A549 (cell line): ENCODE results near the gene ADAM10. TPM values are rescaled to one million over a fixed set of nuclear protein-coding genes. Genes with fewer than 3 reads are reported as not detected.

ENCODE experiments used
- ATAC-seq, 2 experiments: fragments of 200-7000 bp in 1 of 2; fragments of >200 bp in 1 of 2; cut with Nextera tagmentation in 1 of 2; cut with Tn5 transposase in 1 of 2; 3 replicates each; pipeline versions ENCODE4 v1.8.0 to v1.9.1; 2018 to 2020; ENCODE audit warnings: mild to moderate bottlenecking in 1 of 2, moderate library complexity in 1 of 2
- CTCF ChIA-PET: fragments of 300-600 bp; sonication (Branson Sonifier 250); formaldehyde crosslinking; extraction: SDS; loops from one replicate; lab custom pipeline; 2021; ENCODE audit warnings: antibody characterized with exemption, inconsistent platforms; lab: Yijun Ruan, JAX
- POLR2A ChIA-PET: fragments of 350-600 bp; formaldehyde crosslinking; extraction: SDS; loops from one replicate; lab custom pipeline; 2021; ENCODE audit warnings: antibody characterized with exemption, inconsistent platforms; lab: Yijun Ruan, JAX
- DNase-seq, 2 experiments: peaks; one replicate each; pipeline versions ENCODE4 v3.0.0 to v3.0.0-alpha.2; 2011 to 2016; ENCODE audit warnings: low read depth in 1 of 2, low spot score in 1 of 2
- FAIRE-seq: peaks from 2 replicates; lab custom pipeline; 2011; peaks lifted over from hg19 to GRCh38; lab: Jason Lieb, UNC
- H3K27ac ChIP-seq, 2 experiments: fragments of >200 bp; sonication (Bioruptor Twin); formaldehyde crosslinking; 3 replicates each; pipeline ENCODE4 v1.5.1; 2016 to 2017
- H3K4me1 ChIP-seq: fragments of >200 bp; sonication (Bioruptor Twin); formaldehyde crosslinking; 3 replicates; pipeline ENCODE4 v1.6.1; 2016
- H3K4me2 ChIP-seq: fragments of >200 bp; sonication (Bioruptor Twin); formaldehyde crosslinking; 3 replicates; pipeline ENCODE4 v1.6.1; 2016
- H3K4me3 ChIP-seq: fragments of >200 bp; sonication (Bioruptor Twin); formaldehyde crosslinking; 3 replicates; pipeline ENCODE4 v1.5.1; 2016
- H3K9me3 ChIP-seq: fragments of >200 bp; sonication (Bioruptor Twin); formaldehyde crosslinking; 3 replicates; pipeline ENCODE4 v1.6.1; 2016
- BHLHE40 ChIP-seq: IDR thresholded peaks from 2 replicates; pipeline ENCODE4 v1.6.1; 2012; ENCODE audit warnings: low read depth, low read length, inconsistent platforms
- CBX8 ChIP-seq: fragments of 200-600 bp; sonication (generic); IDR thresholded peaks from 2 replicates; pipeline ENCODE4 v1.6.1; 2016
- CHD4 ChIP-seq: fragments of 200-600 bp; sonication (generic); IDR thresholded peaks from 2 replicates; pipeline ENCODE4 v1.6.1; 2016; ENCODE audit warnings: antibody characterized with exemption, mild to moderate bottlenecking, borderline replicate concordance
- EHMT2 ChIP-seq: fragments of 200-600 bp; sonication (generic); IDR thresholded peaks from 2 replicates; pipeline ENCODE4 v1.6.1; 2016; ENCODE audit warnings: antibody characterized with exemption, low read depth, mild to moderate bottlenecking, moderate library complexity
- EP300 ChIP-seq, 2 experiments: fragments of >200 bp; sonication (Bioruptor Twin); formaldehyde crosslinking; IDR thresholded peaks; 2 replicates in 1 of 2; 3 replicates in 1 of 2; pipeline ENCODE4 v1.6.1; 2016 to 2017
- GATA3 ChIP-seq: IDR thresholded peaks from 2 replicates; pipeline ENCODE4 v1.6.1; 2012; ENCODE audit warnings: borderline replicate concordance
- MAFK ChIP-seq: fragments of 450-650 bp; IDR thresholded peaks from 2 replicates; pipeline ENCODE4 v1.6.1; 2014; ENCODE audit not compliant: partially characterized antibody
- MAZ ChIP-seq: fragments of 150-350 bp; IDR thresholded peaks from 2 replicates; pipeline ENCODE4 v1.6.1; 2014; ENCODE audit warnings: antibody characterized with exemption, low read depth, low read length, borderline replicate concordance
- NFE2L2 ChIP-seq: fragments of 150-350 bp; conservative IDR thresholded peaks from 2 replicates; pipeline ENCODE4 v1.6.1; 2014; ENCODE audit warnings: low read length
- NPAS2 ChIP-seq: fragments of 250-450 bp; sonication (Bioruptor Pico); IDR thresholded peaks from 2 replicates; pipeline ENCODE4 v1.8.0; 2022; ENCODE audit warnings: mild to moderate bottlenecking, moderate library complexity, borderline replicate concordance
- NR3C1 ChIP-seq: fragments of >200 bp; sonication (Bioruptor Twin); formaldehyde crosslinking; IDR thresholded peaks from 3 replicates; pipeline ENCODE4 v1.6.1; 2017
- PHF8 ChIP-seq: fragments of 200-600 bp; sonication (generic); IDR thresholded peaks from 2 replicates; pipeline ENCODE4 v1.6.1; 2016; ENCODE audit warnings: low read depth, mild to moderate bottlenecking, antibody characterized with exemption, moderate library complexity, borderline replicate concordance
- POLR2AphosphoS2 ChIP-seq: conservative IDR thresholded peaks from 2 replicates; pipeline ENCODE4 v1.6.1; 2012; ENCODE audit warnings: low read length, improper control_type of control experiment, inconsistent platforms
- RARB ChIP-seq: fragments of 250-450 bp; sonication (Bioruptor Pico); IDR thresholded peaks from 2 replicates; pipeline ENCODE4 v1.8.0; 2021; ENCODE audit warnings: mild to moderate bottlenecking, moderate library complexity
- RNF2 ChIP-seq: fragments of 200-600 bp; sonication (generic); IDR thresholded peaks from 2 replicates; pipeline ENCODE4 v1.6.1; 2016; ENCODE audit warnings: low read depth, mild to moderate bottlenecking, antibody characterized with exemption, moderate library complexity, borderline replicate concordance
- SMC3 ChIP-seq: fragments of >200 bp; sonication (Bioruptor Twin); formaldehyde crosslinking; IDR thresholded peaks from 3 replicates; pipeline ENCODE4 v1.6.1; 2018; ENCODE audit warnings: inconsistent platforms
- TFCP2L1 ChIP-seq: fragments of 250-450 bp; sonication (Bioruptor Pico); IDR thresholded peaks from 2 replicates; pipeline ENCODE4 v1.5.0; 2021; ENCODE audit warnings: mild to moderate bottlenecking
- TP53 ChIP-seq: fragments of 250-450 bp; sonication (Bioruptor Pico); IDR thresholded peaks from 2 replicates; pipeline ENCODE4 v1.5.0; 2021; ENCODE audit warnings: mild to moderate bottlenecking, moderate library complexity
- ZFP36 ChIP-seq: fragments of 450-650 bp; IDR thresholded peaks from 2 replicates; pipeline ENCODE4 v1.6.1; 2014; ENCODE audit warnings: borderline replicate concordance; ENCODE audit not compliant: partially characterized antibody
- ZNF302 ChIP-seq: fragments of 250-450 bp; sonication (Bioruptor Pico); IDR thresholded peaks from 2 replicates; pipeline ENCODE4 v1.9.0; 2021; ENCODE audit warnings: inconsistent platforms, mild to moderate bottlenecking, moderate library complexity
- ZSCAN20 ChIP-seq: fragments of 250-450 bp; sonication (Bioruptor Pico); IDR thresholded peaks from 2 replicates; pipeline ENCODE4 v1.8.0; 2022; ENCODE audit warnings: mild to moderate bottlenecking, moderate library complexity
- WGBS: methylation state at CpG from one replicate; pipeline ENCODE4 v1.1.6; 2017; ENCODE audit errors: missing lambda C conversion rate; 5-methylcytosine and 5-hydroxymethylcytosine counted together
- polyA plus RNA-seq, 4 experiments: library from polyadenylated mRNA; depleted of rRNA in 3 of 4; stranded (reverse); fragments of >200 nt; fragmentation: RNase III in 1 of 4; extraction: RNeasy Plus Mini Kit Qiagen cat#74134 plus additional on column Dnase treatment in 1 of 4; gene quantifications; 2 replicates in 3 of 4; 3 replicates in 1 of 4; pipeline ENCODE4 v1.2.3, GENCODE V29; 2011 to 2017
- TF ChIP-seq, protein P1 (sequence below): fragments of 200-600 bp; sonication (generic); IDR thresholded peaks from 2 replicates; pipeline ENCODE4 v1.6.1; 2016; ENCODE audit warnings: antibody characterized with exemption, mild to moderate bottlenecking, moderate library complexity
- TF ChIP-seq, protein P2 (sequence below): fragments of 450-650 bp; IDR thresholded peaks from 2 replicates; pipeline ENCODE4 v1.6.1; 2014; ENCODE audit warnings: antibody characterized with exemption
- TF ChIP-seq, protein P3 (sequence below): fragments of 150-350 bp; IDR thresholded peaks from 2 replicates; pipeline ENCODE4 v1.6.1; 2014; ENCODE audit warnings: low read depth, mild to moderate bottlenecking, low read length
- TF ChIP-seq, protein P4 (sequence below): fragments of >200 bp; sonication (Bioruptor Twin); formaldehyde crosslinking; IDR thresholded peaks from 3 replicates; pipeline ENCODE4 v1.6.1; 2016
- TF ChIP-seq, protein P5 (sequence below): fragments of >200 bp; sonication (Bioruptor Twin); formaldehyde crosslinking; IDR thresholded peaks from 2 replicates; pipeline ENCODE4 v1.6.1; 2016

ADAM10 gene
- polyA plus RNA-seq, 2 of the 4 experiments (the other 2 are of a cell fraction) = 200 to 210 TPM

DNA sequence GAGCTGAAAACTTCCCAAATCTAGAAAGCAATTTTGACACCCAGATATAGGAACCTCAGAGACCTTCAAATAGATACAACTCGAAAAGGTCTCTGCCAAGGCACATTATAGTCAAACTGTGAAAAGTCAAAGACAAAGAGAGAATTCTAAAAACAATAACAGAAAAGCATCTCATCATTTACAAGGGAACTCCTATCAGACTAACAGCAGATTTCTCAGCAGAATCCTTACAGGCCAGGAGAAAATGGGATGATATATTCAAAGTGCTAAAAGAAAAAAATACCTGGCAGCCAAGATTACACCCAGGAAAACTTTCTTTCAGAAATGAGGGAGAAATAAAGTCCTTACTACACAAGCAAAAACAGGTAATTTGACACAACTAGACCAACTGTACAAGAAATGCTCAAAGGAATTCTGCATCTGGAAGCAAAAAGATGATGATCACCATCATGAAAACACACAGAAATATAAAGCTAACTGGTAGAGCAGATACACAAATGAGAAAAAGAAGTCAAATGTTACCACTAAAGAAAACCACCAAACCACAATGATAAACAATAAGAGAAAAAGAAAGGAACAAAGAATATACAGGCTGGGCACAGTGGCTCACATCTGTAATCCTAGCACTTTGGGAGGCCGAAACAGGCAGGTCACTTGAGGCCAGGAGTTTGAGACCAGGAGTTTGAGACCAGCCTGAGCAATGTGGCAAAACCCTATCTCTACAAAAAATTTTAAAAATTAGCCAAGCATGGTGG is 50.4 kb downstream of the ADAM10 start:
- Histone ChIP-seq H3K4me2 (no peak overlapping the region), H3K27ac (0 out of 6 replicates have a peak overlapping the region, but pooled peaks of 1 of the 2 experiments have one; percentile 13), H3K4me3 (no peak overlapping the region)
- DNase-seq = no peak
- 89% methylated on average over 2 of the region's 2 CpGs for WGBS
- TF ChIP-seq EHMT2 (no peak), RARB (no peak)
- TF ChIP-seq, protein P1, sequence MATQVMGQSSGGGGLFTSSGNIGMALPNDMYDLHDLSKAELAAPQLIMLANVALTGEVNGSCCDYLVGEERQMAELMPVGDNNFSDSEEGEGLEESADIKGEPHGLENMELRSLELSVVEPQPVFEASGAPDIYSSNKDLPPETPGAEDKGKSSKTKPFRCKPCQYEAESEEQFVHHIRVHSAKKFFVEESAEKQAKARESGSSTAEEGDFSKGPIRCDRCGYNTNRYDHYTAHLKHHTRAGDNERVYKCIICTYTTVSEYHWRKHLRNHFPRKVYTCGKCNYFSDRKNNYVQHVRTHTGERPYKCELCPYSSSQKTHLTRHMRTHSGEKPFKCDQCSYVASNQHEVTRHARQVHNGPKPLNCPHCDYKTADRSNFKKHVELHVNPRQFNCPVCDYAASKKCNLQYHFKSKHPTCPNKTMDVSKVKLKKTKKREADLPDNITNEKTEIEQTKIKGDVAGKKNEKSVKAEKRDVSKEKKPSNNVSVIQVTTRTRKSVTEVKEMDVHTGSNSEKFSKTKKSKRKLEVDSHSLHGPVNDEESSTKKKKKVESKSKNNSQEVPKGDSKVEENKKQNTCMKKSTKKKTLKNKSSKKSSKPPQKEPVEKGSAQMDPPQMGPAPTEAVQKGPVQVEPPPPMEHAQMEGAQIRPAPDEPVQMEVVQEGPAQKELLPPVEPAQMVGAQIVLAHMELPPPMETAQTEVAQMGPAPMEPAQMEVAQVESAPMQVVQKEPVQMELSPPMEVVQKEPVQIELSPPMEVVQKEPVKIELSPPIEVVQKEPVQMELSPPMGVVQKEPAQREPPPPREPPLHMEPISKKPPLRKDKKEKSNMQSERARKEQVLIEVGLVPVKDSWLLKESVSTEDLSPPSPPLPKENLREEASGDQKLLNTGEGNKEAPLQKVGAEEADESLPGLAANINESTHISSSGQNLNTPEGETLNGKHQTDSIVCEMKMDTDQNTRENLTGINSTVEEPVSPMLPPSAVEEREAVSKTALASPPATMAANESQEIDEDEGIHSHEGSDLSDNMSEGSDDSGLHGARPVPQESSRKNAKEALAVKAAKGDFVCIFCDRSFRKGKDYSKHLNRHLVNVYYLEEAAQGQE = no peak
- TF ChIP-seq, all 56 proteins: peak for 0
- ChIA-PET CTCF (no interaction called here), POLR2A (no interaction called here)
- peaks cover 10% of the 10 kb centered on the region; the same call in 1 of the 3 replicates for H3K4me1 ChIP-seq
- H3K9me3 ChIP-seq = peaks cover 19% of the 10 kb centered on the region
- FAIRE-seq = no peak
- no peak for ATAC-seq

DNA sequence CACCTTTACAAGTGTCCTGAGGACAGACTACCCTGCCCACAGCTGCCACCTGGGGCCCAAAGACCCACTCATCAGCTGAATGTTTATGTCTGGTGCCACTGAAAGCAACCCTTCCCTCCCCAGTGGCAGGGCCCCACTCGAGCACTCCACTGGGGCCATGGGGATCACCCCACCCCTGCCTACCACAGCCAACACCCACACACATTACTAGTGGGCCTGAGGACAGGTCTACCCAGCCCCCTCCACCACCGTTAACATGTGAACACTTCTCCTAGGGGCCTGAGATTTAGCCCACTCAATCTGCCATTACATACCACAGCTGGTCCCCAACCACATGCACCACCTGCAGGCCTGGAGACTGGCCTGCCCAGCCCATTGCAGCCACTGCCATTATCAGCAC is 52.3 kb downstream of the ADAM10 start:
- peaks cover 10% of the 10 kb centered on the region; the same call in 1 of the 3 replicates for H3K4me1 ChIP-seq
- WGBS = 100% methylated on average over 2 of the region's 2 CpGs
- H3K4me2 ChIP-seq = no peak overlapping the region
- TF ChIP-seq GATA3 = no peak
- no peak for TF ChIP-seq ZNF302
- TF ChIP-seq MAFK = no peak
- no peak for TF ChIP-seq NR3C1
- TF ChIP-seq, protein P2, sequence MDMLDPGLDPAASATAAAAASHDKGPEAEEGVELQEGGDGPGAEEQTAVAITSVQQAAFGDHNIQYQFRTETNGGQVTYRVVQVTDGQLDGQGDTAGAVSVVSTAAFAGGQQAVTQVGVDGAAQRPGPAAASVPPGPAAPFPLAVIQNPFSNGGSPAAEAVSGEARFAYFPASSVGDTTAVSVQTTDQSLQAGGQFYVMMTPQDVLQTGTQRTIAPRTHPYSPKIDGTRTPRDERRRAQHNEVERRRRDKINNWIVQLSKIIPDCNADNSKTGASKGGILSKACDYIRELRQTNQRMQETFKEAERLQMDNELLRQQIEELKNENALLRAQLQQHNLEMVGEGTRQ = no peak
- TF ChIP-seq ZFP36 = no peak
- TF ChIP-seq RNF2 = no peak
- no peak for TF ChIP-seq PHF8
- no peak for TF ChIP-seq NPAS2 (CRISPR knock-in tag)
- TF ChIP-seq TP53 (CRISPR knock-in tag) = no peak
- no peak for TF ChIP-seq MAZ
- TF ChIP-seq CHD4 = no peak
- TF ChIP-seq, protein P3, sequence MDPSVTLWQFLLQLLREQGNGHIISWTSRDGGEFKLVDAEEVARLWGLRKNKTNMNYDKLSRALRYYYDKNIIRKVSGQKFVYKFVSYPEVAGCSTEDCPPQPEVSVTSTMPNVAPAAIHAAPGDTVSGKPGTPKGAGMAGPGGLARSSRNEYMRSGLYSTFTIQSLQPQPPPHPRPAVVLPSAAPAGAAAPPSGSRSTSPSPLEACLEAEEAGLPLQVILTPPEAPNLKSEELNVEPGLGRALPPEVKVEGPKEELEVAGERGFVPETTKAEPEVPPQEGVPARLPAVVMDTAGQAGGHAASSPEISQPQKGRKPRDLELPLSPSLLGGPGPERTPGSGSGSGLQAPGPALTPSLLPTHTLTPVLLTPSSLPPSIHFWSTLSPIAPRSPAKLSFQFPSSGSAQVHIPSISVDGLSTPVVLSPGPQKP = no peak
- FAIRE-seq = no peak
- no peak for DNase-seq
- ATAC-seq = no peak
- peaks cover 19% of the 10 kb centered on the region for H3K9me3 ChIP-seq
- no peak overlapping the region for H3K4me3 ChIP-seq
- ChIA-PET CTCF (no interaction called here), POLR2A (no interaction called here)
- no peak overlapping the region for H3K27ac ChIP-seq

DNA sequence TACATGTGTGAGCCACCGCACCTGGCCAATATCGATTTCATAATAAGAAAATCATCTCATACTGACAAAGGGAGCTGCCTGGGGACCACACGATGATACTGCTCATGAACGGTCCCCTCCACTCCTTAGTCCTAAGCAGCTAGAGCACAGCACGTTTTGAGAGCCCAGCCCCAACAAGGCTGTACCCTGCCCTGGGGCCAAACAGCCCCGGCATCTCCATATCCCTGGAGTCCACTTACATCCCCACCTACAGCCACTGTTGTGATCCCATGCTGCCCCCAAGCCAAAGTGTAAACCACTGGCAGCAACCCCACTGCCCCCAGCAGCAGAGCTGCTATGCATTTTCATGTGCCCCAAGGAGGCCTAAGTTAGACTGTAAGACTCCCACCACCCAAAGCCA is 52.8 kb downstream of the ADAM10 start:
- ChIA-PET POLR2A (no interaction called here), CTCF (interaction anchor here (0.6 kb wide), 1 partner anchor 12 kb away, joined by 3 read pairs; no protein-coding TSS in a partner anchor)
- DNase-seq (no peak), FAIRE-seq (no peak), ATAC-seq (no peak)
- Histone ChIP-seq H3K9me3 (peaks cover 19% of the 10 kb centered on the region), H3K27ac (no peak overlapping the region), H3K4me2 (no peak overlapping the region), H3K4me3 (no peak overlapping the region), H3K4me1 (peaks cover 10% of the 10 kb centered on the region; the same call in 1 of the 3 replicates)
- WGBS = 93% methylated on average over 6 of the region's 6 CpGs
- no peak for TF ChIP-seq MAFK
- no peak for TF ChIP-seq CHD4
- no peak for TF ChIP-seq TP53 (CRISPR knock-in tag)
- TF ChIP-seq RARB = no peak
- TF ChIP-seq ZNF302 = no peak
- TF ChIP-seq RNF2 = no peak
- TF ChIP-seq MAZ = no peak
- TF ChIP-seq SMC3 = no peak
- TF ChIP-seq TFCP2L1 (CRISPR knock-in tag) = no peak
- TF ChIP-seq BHLHE40 = no peak
- TF ChIP-seq CBX8 = no peak
- TF ChIP-seq, protein P4, sequence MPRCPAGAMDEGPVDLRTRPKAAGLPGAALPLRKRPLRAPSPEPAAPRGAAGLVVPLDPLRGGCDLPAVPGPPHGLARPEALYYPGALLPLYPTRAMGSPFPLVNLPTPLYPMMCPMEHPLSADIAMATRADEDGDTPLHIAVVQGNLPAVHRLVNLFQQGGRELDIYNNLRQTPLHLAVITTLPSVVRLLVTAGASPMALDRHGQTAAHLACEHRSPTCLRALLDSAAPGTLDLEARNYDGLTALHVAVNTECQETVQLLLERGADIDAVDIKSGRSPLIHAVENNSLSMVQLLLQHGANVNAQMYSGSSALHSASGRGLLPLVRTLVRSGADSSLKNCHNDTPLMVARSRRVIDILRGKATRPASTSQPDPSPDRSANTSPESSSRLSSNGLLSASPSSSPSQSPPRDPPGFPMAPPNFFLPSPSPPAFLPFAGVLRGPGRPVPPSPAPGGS = no peak
- no peak for TF ChIP-seq NFE2L2
- TF ChIP-seq POLR2AphosphoS2 = no peak
- TF ChIP-seq EP300 (IDR thresholded peaks at IDR 0.05) = no peak
- TF ChIP-seq ZSCAN20 (CRISPR knock-in tag) = no peak
- TF ChIP-seq, protein P5, sequence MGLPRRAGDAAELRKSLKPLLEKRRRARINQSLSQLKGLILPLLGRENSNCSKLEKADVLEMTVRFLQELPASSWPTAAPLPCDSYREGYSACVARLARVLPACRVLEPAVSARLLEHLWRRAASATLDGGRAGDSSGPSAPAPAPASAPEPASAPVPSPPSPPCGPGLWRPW = no peak
